PC-9 (cell line): ENCODE measurements around the gene WDFY3. TPM values are rescaled to one million over a fixed set of nuclear protein-coding genes. Genes with fewer than 3 reads are reported as not detected.
"Not testable (repeated sequence)": the region's sequence is repeated elsewhere in the genome, so short reads cannot be mapped to it uniquely, and the experiment has no call there.

Source experiments
- BruUV-seq: library from RNA; stranded (reverse); fragments of 400-500 nt; replicated peaks from 2 replicates; lab custom pipeline; 2021; lab: Mats Ljungman, UMichigan
- CTCF ChIA-PET: fragments of 300-600 bp; sonication (Branson Sonifier 250); formaldehyde crosslinking; loops from one replicate; lab custom pipeline; 2022; ENCODE audit warnings: antibody characterized with exemption; lab: Charles Lee
- POLR2A ChIA-PET: fragments of 300-600 bp; sonication (Branson Sonifier 250); formaldehyde crosslinking; loops from one replicate; lab custom pipeline; 2022; ENCODE audit warnings: antibody characterized with exemption; ENCODE audit not compliant: unreplicated experiment; lab: Charles Lee
- DNase-seq, 2 experiments: peaks; one replicate each; pipeline versions ENCODE4 v3.0.0 to v3.0.0-alpha.2; 2015 to 2022; ENCODE audit warnings: mixed read lengths in 1 of 2
- H2AFZ ChIP-seq: fragments of 200-600 bp; sonication (generic); 2 replicates; pipeline ENCODE4 v1.8.1; 2017; ENCODE audit warnings: antibody characterized with exemption
- H3F3A ChIP-seq: fragments of 200-600 bp; sonication (generic); 2 replicates; pipeline ENCODE4 v1.8.1; 2017; ENCODE audit warnings: antibody characterized with exemption, mild to moderate bottlenecking, low read depth; ENCODE audit not compliant: insufficient read depth
- H3K27ac ChIP-seq: fragments of 200-600 bp; sonication (generic); 2 replicates; pipeline ENCODE4 v1.6.1; 2016; ENCODE audit warnings: mixed run types
- H3K27me3 ChIP-seq: fragments of 200-600 bp; sonication (generic); 2 replicates; pipeline ENCODE4 v1.6.1; 2016; ENCODE audit warnings: low read depth, mixed run types; ENCODE audit not compliant: insufficient read depth
- H3K36me3 ChIP-seq: fragments of 200-600 bp; sonication (generic); 2 replicates; pipeline ENCODE4 v1.6.1; 2016; ENCODE audit warnings: low read depth, mixed run types
- H3K4me1 ChIP-seq: fragments of 200-600 bp; sonication (generic); replicated peaks from 2 replicates; pipeline ENCODE4 v1.6.1; 2016; ENCODE audit warnings: mixed run types; ENCODE audit not compliant: insufficient read depth
- H3K4me2 ChIP-seq: fragments of 200-600 bp; sonication (generic); 2 replicates; pipeline ENCODE4 v1.6.1; 2017; ENCODE audit warnings: mixed run types
- H3K4me3 ChIP-seq: fragments of 200-600 bp; sonication (generic); 2 replicates; pipeline ENCODE4 v1.6.1; 2016; ENCODE audit warnings: mixed run types
- H3K79me2 ChIP-seq: fragments of 200-600 bp; sonication (generic); 2 replicates; pipeline ENCODE4 v1.6.1; 2017; ENCODE audit warnings: low read depth, mixed run types
- H3K9me2 ChIP-seq: fragments of 200-600 bp; sonication (generic); 2 replicates; pipeline ENCODE4 v1.8.1; 2017; ENCODE audit warnings: mild to moderate bottlenecking; ENCODE audit not compliant: insufficient read depth
- H3K9me3 ChIP-seq: fragments of 200-600 bp; sonication (generic); 2 replicates; pipeline ENCODE4 v1.8.1; 2016; ENCODE audit warnings: low read depth; ENCODE audit not compliant: insufficient read depth
- H4K20me1 ChIP-seq: fragments of 200-600 bp; sonication (generic); 2 replicates; pipeline ENCODE4 v1.8.1; 2017; ENCODE audit not compliant: insufficient read depth
- CTCF ChIP-seq: fragments of 200-600 bp; sonication (generic); conservative IDR thresholded peaks from 2 replicates; pipeline ENCODE4 v1.6.1; 2017; ENCODE audit warnings: mixed run types, antibody characterized with exemption, mild to moderate bottlenecking, moderate library complexity
- EZH2 ChIP-seq: fragments of 200-600 bp; sonication (generic); IDR thresholded peaks from 2 replicates; pipeline ENCODE4 v1.8.0; 2017; ENCODE audit warnings: antibody characterized with exemption, low read depth
- intact Hi-C: fragments of 100-400 bp; cut with micrococcal nuclease; formaldehyde crosslinking; loops from one replicate; pipeline ENCODE4 v1.10.0; 2022; ENCODE audit not compliant: unreplicated experiment
- total RNA-seq: library from RNA; stranded (reverse); gene quantifications from 2 replicates; pipeline ENCODE4 v1.2.3, GENCODE V29; 2021

The WDFY3 gene
- total RNA-seq, 1 experiment from 2014 or later: 35.4 TPM

DNA sequence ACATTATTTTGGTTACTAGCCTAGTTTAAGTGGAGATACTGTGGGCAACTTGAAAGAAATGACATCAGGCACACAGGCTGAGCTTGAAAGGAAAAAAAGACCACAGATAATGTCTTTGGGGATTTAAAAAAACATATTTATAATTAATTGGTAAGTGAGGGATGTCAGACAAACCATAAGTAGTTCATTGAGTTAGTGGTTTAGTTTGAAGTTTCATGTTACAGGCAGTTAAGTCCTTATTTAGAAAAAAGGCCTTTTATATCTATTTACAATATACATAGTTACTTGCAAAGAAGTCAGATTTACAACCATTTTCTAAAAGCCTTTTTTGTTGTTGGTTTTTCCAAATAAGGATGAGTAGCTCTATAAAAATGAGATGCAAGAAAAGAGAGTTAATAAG lies 294.3 kb downstream of the WDFY3 start:
- Histone ChIP-seq H3K27me3 (no peaks in the 10 kb centered on the region), H3K27ac (no peak overlapping the region), H4K20me1 (no peaks in the 10 kb centered on the region), H3K36me3 (0 out of 2 replicates have a peak, but pooled peaks cover 4% of the 10 kb centered on the region), H2AFZ (no peak overlapping the region), H3K4me2 (no peak overlapping the region), H3K4me1 (peaks cover 11% of the 10 kb centered on the region), H3K9me3 (no peaks in the 10 kb centered on the region), H3K9me2 (no peaks in the 10 kb centered on the region), H3K79me2 (no peaks in the 10 kb centered on the region), H3K4me3 (no peak overlapping the region), H3F3A (peaks cover 13% of the 10 kb centered on the region; the same call in 1 of the 2 replicates)
- ChIA-PET POLR2A (no interaction called here), CTCF (no interaction called here)
- intact Hi-C loops: no loop called here
- TF ChIP-seq EZH2: no peak
- TF ChIP-seq CTCF: no peak
- no TSS peak for BruUV-seq
- DNase-seq: no peak

GRCh38 chr4:84669201-84669600 lies 297.3 kb downstream of the WDFY3 start:
- BruUV-seq: no TSS peak

DNA sequence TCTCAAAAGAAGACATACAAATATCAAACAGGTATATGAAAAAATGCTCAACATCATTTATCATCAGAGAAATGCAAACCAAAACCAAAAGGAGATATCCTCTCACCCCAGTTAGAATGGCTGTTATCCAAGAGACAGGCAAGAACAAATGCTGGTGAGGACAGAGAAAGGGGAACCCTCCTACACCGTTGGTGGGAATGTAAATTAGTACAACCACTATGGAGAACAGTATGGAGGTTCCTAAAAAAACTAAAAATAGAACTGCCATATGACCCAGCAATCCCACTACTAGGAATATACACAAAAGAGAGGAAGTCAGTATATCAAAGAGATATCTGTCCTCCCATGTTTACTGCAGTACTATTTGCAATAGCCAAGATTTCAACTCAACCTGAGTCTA lies 300.1 kb downstream of the WDFY3 start:
- H3K4me3 ChIP-seq: no peak overlapping the region
- H4K20me1 ChIP-seq: no peaks in the 10 kb centered on the region
- no TSS peak for BruUV-seq
- H3K9me2 ChIP-seq: no peaks in the 10 kb centered on the region
- no peaks in the 10 kb centered on the region for H3K36me3 ChIP-seq
- H3K27ac ChIP-seq: no peak overlapping the region
- no peaks in the 10 kb centered on the region for H3F3A ChIP-seq
- DNase-seq: no peak
- H3K4me2 ChIP-seq: no peak overlapping the region
- H3K79me2 ChIP-seq: no peaks in the 10 kb centered on the region
- H2AFZ ChIP-seq: no peak overlapping the region
- ChIA-PET CTCF (no interaction called here), POLR2A (no interaction called here)
- intact Hi-C loops: no loop called here
- TF ChIP-seq CTCF (no peak), EZH2 (no peak)
- H3K27me3 ChIP-seq: no peaks in the 10 kb centered on the region
- H3K4me1 ChIP-seq: no peaks in the 10 kb centered on the region
- no peaks in the 10 kb centered on the region for H3K9me3 ChIP-seq

More at GRCh38 chr4:84669201-84669600, 297.3 kb downstream of the WDFY3 start:
- H3K27ac ChIP-seq: no peak overlapping the region
- ChIA-PET CTCF (interaction anchor here (0.7 kb wide), 1 partner anchor 76 kb away, joined by 4 read pairs; no protein-coding TSS in a partner anchor), POLR2A (no interaction called here)
- H4K20me1 ChIP-seq: no peaks in the 10 kb centered on the region
- no peaks in the 10 kb centered on the region for H3K27me3 ChIP-seq
- no peaks in the 10 kb centered on the region for H3K9me3 ChIP-seq
- TF ChIP-seq CTCF: no peak
- no peak for TF ChIP-seq EZH2
- no peaks in the 10 kb centered on the region for H3K9me2 ChIP-seq
- H3F3A ChIP-seq: peaks cover 13% of the 10 kb centered on the region; the same call in 1 of the 2 replicates
- peaks cover 11% of the 10 kb centered on the region for H3K4me1 ChIP-seq
- no peak overlapping the region for H2AFZ ChIP-seq
- no peak overlapping the region for H3K4me2 ChIP-seq
- no peak overlapping the region for H3K4me3 ChIP-seq
- no peaks in the 10 kb centered on the region for H3K79me2 ChIP-seq
- 0 out of 2 replicates have a peak, but pooled peaks cover 4% of the 10 kb centered on the region for H3K36me3 ChIP-seq
- DNase-seq: no peak
- intact Hi-C loops: no loop called here

DNA sequence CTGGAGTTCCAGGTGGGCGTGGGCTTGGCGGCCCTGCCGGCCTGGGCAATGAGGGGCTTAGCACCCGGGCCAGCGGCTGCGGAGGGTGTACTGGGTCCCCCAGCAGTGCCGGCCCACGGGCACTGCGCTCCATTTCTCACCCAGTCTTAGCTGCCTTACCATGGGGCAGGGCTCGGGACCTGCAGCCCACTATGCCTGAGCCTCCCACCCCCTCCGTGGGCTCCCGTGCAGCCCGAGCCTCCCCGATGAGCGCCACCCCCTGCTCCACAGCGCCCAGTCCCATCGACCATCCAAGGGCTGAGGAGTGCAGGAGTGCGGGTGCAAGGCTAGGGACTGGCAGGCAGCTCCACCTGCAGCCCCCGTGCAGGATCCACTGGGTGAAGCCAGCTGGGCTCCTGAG lies 301.7 kb downstream of the WDFY3 start:
- intact Hi-C loops: not testable (repeated sequence)

More for the DNA sequence above, 301.7 kb downstream of the WDFY3 start:
- CTCF ChIA-PET, DNase-seq, H3K4me2 ChIP-seq, H3K27me3 ChIP-seq, H3K36me3 ChIP-seq, H3F3A ChIP-seq, H3K79me2 ChIP-seq, POLR2A ChIA-PET, H2AFZ ChIP-seq, H3K27ac ChIP-seq, H4K20me1 ChIP-seq, H3K9me3 ChIP-seq, H3K4me3 ChIP-seq, H3K9me2 ChIP-seq, BruUV-seq, H3K4me1 ChIP-seq: not testable (repeated sequence)
